Measurements from ENCODE around the gene ZNF366.

The ZNF366 gene

DNA sequence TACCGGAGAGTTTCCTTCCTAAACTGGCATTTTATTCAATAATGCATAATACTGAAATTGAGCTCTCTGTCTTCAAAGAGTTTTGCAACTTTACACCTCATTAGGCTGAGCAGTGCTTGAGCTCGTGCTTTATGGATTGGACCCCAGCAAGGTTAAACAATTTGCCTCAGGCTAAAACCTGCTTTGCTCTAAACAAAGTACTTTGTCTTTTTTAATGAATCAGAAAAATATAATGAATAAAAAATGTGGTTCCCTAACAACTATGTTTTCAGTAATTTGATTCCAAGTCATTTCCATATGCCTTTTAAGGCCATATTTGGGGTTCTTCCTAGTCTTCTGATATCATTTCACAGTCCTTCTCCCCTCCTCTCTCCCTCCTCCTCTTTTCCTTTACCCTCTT lies 20.0 kb downstream of the ZNF366 start:
- DNase-seq, result no peak

DNA sequence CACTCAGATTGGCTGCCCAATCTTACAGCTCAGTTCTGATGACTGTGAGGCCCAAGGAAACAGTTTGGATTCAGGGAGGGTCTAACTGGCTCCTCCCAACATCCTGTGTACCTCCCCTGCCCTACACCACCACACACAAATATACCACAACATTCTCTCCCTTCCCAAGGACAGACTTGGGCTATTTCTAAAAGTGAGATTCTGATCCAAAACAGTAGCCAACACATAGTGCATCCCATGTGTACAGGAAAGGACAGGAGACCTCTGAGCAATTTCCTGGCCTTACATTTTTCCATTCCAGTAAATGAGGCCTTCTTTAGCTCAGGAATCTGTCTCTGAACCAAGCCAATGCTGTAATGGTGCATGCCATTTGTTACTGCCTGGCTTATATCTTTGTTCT lies 20.8 kb downstream of the ZNF366 start:
- DNase-seq, result no peak

DNA sequence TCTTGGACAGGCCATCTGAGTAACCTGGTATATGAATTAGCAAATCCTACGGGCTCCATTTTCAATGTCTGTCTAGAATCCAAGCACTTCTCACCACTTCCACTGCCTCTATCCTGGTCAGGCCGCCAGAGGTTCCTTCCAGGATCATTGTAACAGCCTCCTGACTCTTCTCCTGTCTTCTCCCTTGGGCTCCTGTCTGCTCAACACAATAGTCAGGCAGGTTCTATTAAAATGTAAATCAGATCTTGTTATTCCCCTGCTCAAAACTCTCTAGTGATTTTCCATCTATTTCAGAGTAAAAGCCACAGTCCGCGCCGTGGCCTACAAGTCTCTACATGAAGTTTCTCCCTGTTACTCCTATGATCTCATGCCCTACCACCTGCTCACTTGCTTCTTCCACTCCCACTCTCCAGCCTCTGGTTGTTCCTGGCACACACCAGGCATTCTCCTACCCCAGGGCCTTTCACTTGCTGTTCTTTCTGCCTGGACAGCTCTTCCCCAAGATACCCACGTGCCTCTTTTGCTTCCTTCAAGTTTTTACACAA lies 21.7 kb downstream of the ZNF366 start:
- DNase-seq, result no peak

DNA sequence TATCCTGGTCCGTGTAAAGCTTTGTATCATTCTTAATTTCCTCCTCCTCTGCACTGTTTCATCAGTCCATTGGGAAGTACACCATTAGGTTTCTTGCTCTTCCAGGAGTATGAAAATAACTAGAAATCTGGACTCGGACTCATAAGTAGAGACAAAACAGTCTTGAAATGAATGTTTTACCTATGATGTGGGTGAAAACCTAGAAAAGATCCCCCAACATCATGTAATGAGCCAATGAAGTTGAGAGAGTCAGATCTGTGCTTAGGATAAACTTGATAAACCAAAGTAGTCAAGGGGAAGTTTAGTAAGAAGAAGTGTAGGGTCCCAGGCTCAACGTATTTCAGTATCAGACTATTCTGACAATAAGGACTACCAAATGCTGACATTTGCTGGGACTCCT lies 25.2 kb downstream of the ZNF366 start:
- DNase-seq, result no peak

DNA sequence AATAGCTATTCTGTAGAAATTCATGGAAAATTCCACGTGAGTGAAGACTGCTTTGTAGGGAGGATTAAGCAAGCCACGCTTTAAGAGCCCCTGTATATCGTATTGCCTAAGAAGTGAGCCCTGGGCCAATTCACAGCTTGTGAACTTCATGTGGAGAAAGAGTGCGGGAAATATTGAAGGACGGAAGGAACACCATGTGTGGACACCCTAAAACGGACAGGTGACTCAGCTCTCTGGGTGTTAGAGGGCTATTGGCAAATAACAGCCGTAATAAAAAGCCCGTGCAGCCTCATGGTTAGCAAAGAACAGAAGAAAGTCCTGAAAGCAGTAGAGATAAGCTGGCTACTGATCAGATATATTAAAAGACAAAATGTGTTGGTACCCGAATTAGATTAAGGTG lies 26.4 kb downstream of the ZNF366 start:
- DNase-seq, result no peak

DNA sequence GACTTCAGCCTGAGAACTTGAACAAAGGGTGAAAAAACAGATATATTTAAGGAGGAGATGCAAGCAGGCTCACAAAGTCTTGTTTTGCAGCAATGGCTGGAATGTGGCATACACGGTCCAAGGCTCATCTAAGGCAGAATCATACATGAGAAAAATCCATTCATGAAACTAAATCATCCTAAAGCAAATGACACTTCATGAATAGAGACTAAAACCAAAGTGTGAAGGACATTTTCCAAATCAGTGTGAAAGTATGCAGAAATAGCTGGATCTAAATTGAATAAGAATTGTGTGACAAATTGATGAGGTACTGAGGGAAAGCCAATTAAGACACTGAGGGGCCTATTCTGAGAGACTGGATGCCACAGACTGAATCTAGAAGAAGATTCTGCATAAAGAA lies 27.3 kb downstream of the ZNF366 start:
- DNase-seq, result no peak

DNA sequence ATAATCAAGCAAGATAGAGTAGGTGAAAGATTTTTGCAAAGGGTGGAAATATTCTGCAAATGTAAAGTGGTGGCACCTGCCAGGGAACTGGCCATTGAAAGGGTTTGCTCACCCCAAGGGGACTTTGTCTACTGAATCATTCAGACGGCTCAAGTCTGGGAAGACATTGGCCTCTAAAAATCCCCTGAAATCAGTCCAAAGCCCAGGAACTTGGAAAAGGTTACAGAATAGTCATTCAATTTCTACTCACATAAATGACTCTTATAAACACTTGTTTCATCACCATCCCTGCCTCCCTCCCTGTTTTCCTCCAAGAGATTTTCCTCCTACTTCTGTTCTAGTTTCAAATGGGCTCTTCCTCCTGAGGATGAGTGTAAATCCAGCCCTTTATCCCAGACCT lies 28.5 kb downstream of the ZNF366 start:
- no peak for DNase-seq

DNA sequence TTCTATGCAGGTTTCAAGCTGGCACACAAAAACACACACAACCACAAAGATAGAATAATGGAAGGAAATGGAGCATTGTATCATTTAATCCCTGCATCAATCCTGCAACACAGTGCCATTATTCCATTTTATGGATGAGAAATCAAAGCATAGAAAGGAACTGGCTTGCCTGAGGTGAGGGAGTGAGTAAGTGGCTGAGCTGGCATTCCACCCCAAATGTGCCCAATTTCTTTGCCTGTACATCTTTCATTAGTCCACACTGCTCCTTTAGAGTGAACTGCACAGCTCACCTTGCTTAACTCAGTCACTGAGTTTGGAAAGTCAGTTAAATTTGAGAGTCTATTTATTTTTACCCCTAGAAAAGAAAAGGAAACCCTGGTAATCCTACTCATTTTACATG lies 28.9 kb downstream of the ZNF366 start:
- no peak for DNase-seq

DNA sequence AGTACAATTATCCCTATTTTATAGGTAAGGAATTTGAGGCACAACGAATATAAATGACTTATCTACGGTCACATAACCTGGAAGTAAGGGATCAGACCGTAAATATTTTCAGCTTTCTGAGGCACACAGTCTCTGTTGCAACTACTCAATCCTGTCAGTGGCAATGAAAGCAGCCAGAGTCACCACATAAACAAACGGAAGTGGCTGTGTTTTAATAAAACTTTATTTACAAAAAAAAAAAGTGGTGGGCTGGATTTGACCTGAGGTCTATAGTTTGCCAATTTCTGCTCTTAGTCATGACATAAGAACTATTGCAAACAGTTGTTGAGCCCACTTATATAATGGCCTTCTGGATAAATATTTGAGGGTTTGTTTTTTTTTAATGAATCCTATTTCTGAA lies 29.6 kb downstream of the ZNF366 start:
- DNase-seq, result no peak

DNA sequence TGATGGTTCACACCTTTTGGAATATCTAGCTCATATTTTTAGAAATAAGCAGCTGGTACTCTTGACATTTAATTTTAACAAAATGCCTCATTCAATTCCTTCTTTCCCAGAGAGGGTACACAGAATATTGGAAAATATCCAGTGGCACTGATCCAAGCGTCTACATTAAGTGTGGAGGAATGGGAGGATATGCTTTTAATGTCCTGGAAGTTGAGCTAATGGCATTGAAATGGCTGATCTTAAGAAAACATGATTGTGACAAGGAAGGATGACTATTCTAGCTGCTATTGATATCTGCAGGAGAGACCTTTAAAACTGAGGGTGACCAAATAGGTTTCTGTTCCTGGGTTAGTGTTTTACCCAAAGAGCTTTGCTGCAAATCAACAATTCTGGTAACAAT lies 30.0 kb downstream of the ZNF366 start:
- no peak for DNase-seq

DNA sequence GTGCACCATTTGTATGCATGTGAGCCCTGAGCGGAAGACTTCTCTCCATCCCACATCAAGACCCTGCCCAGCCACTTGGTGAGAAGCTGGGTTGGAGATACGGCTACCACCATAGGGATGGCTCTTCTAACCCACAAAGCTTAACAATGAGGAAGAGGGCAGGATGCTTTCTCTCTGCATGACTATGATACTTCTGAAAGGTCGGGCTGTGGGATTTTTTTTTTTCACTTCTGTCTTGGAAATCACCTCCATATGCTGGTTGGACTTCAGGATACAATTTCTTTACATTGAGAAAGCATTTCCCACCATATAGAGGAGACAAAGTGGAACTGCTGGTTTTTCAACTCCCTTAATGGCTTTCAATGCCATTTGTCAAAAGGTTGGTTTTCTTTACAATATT lies 30.5 kb downstream of the ZNF366 start:
- DNase-seq, result no peak

DNA sequence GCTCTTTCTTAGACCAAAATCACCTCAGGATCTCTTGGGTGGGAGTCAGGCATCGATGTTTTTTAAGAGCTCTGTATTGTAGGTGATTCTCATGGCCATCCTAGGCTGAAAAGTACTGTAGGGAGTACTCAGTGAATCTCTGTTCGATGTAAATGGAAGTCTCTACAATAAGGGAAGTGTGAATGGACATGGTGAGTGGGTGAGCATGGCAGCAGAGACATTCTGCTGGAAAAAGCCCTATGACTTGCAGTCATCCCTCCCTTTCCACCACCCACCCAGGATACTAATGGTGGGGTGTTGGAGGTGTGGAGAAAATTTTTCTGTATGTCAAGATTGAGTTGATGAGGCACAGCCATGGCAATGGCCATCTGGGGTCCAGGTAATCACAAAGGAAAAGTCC lies 30.9 kb downstream of the ZNF366 start:
- no peak for DNase-seq

DNA sequence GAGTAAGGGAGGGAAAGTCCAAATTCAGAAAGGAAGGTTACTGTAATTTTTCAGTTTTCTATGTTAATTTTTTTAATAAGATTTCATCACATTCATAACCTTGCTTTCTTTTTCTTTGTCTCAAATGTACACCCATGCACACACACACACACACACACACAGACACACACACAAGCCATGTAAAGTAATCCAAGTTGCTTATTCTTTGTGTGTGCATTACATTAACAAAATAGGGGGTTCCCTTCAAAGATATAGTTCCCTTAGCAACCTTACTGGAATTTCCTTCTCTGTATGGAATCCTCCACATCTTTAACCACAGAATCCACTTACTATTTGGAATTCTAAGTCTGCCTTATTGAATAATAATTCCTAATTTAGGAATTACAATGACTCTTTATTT lies 32.7 kb downstream of the ZNF366 start:
- DNase-seq, result no peak

DNA sequence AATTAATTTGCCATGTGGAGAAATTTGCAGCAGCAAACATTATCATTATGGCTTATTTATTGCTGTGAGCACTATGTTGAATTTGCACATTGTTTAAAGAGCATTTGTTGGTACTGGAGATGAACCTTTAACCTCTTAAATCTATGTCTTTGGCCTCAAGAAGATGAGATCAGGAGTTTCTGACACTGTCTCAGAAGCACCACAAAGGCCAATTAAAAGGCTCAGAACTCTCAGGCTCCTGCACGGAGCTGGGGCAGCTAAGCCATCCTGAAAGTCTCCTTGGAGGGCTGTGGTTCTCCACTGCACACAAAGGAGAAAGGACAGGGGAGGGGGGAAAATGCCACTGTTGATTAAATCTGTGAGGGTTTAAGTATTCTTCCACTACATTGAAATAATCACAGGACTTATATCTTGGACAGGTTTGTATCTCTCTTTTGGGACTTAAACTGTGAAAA lies 33.1 kb downstream of the ZNF366 start:
- DNase-seq, result no peak

DNA sequence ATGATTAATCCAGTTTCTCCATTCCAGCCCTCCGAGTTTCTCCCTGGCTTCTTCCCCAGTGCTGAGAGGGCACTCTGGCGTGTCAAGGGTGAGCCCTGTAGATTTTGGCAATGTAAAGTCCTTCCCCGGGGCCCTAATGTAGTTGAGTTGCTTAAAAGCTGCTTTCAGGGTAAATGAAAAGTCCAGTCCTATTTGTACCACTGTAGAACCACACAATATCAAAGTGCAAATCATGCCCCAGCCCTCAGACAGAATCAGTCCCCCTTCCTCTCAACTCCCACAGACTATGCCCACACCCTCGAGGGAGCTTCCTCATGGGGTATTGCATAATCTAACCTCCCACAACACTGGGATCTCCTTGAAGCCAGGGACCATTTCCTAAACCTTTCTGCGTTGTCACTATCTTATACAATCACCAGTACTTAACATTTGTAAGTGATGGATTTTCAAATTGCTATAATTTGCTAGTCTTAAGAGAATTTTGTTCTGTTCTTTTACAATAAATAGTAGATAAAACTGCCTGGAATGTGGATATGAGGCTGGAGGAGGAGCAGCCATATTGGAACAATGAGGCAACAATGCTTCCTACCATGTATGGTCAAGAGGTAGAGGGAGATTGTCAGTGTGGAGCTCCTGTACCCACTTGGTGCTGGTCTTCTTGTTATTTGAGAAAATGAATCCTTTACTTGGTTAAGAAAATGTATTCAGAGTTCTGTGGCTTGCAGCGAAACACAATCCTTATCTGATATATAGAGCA lies 34.4 kb downstream of the ZNF366 start:
- no peak for DNase-seq

DNA sequence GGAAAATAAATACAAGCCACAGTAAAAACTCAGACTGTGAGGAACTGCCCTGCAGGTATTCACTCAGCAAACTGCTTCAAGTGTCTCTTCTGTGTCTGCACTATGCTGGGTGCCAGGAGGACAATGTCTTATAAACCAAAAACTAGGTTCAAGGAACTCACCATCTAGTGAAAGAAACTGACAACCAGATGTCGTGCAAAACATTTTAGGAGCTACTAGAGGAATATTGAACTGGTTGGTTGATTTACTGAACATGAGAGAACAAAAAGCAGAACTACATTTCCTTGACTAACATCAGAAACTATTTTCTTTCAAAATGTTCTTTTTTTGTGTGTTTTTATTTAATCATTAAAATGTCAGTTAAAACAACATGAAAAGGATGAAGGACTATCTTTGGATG lies 35.2 kb downstream of the ZNF366 start:
- no peak for DNase-seq

DNA sequence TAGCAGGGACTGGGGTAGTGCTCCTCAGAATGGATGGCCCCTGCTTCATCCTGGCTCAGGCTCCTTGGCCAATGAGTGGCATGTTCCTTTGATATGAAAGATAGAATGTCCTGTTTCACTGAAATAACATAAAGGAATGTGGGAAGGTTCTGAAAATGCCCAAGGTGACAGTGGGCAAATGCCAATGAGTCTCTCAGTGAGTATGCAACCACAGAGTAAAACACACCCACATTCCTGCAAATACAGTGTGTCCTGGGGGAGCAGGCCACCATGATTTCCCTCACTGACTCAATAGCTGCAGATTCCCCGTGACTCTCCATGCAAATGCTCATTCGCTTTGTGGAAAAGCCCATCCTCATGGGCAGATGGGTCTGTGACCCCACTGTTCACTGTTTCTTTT lies 36.4 kb downstream of the ZNF366 start:
- no peak for DNase-seq

DNA sequence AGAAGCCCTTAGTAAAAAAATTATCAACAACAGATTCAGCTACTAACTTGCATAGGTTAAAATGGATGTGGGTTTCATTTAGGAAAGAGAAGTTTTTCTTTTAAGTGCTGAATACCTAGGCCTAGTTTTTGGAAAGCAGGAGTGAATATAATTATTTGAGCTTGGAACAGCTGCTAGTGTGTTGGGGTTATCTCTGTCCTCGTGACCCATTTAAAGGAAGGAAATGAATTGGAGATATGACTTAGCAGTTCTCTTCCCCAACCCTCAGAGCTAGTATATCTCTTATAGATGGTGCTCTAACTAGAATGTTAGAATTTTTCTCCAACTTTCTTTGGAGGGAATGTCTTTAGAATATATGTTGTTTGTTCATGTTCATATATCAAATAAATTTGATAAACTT lies 38.6 kb downstream of the ZNF366 start:
- peak; percentile 33 for DNase-seq

DNA sequence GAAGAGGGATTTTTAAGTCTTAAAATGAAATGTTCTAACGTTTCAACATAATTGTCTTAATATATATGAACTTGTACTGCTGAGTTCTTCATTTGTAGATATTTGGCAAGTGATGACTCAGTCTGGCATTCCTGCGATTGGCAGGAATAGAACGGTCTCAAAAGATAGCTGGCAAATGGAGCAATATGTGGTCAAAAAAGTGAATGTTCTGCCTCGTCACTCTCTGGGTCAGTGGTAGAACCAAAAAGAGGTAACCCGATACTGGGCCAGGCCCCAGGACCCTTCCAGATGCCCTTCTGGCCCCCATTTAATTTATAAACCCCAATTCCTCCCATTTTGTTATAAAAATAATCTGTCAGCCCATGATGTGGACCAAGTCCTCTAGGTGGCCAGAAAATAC lies 39.2 kb downstream of the ZNF366 start:
- DNase-seq, result no peak

DNA sequence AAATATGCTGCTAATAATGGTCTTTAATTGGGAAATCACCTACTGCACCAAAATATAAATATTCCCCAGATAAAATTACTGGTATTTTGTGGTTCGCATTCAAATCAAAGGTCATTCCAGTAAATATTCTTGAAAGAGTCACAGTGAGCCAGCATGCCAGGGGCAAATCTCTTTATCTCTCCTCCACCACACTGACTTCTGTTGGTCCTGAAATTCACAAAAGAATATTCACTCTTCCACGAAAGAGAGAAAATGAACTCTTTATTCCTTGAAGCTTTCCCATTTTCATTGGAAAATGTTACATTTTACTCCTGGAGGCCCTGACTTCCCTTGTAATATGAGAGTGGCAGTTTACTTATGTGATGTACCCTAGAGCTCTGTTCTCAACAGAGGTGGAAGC lies 39.7 kb downstream of the ZNF366 start:
- no peak for DNase-seq

DNA sequence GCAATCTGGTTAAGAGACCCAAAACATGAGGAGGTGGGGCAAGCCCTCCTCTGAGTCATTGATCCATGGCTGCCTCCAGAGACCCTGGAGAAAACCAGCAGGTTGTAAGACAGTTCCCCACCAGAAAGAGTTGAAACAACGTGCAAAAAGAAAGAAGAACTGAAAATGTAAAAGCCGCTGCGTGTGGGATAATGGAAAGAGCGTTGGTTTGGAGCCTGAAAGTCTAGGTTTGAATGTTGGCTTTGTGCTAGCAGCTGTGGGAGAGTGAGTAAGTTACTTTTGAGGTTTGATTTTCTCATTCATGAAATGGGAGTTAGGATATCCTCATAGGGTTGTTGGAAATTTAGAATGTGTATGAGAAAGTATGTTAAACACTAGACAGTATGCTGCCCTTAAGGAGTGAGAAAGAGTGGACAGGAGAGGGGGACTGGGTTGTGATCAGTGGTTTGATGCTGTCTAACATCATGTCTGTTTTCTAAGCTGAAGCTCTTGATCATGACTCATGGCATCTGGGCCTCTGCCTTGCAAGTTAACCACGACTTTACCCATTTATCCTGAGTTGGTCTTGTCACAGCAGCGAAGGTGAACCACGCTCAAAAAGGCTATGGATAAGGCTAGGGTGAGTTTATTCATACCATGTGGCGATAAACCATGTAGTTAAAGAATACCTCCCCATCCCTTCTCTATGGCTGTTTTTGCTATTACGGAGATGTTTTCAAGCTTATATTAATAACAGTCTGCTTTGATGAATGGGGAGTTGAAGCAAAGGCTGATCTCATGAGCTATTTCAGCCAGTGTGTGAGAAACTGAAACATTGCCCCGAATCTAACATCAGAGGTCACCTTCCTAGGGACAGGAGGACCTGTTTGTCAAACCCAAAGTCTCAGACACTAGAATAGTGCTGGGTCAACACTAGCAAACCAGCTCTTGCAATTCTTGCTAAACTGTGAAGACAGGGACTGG lies 41.3 kb downstream of the ZNF366 start:
- no peak for DNase-seq

DNA sequence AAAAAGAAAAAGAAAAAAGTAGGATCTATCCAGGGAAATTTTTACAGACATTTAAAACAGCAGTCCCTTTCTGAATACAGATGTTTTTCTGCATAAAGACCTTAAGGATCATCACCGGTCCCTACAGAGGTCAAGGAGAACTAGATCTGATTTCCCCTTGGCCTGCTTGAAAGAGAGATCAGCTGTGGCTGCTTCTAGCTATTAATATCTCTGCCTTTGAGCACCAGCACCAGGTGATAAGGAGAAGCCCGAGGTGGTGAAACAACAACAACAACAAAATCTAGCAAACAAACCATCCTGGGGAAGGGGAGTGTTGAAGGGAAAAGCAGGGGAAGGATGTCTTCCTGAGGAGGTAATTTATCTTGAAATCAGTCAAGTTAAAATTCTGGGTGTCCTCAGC lies 42.1 kb downstream of the ZNF366 start:
- no peak for DNase-seq

DNA sequence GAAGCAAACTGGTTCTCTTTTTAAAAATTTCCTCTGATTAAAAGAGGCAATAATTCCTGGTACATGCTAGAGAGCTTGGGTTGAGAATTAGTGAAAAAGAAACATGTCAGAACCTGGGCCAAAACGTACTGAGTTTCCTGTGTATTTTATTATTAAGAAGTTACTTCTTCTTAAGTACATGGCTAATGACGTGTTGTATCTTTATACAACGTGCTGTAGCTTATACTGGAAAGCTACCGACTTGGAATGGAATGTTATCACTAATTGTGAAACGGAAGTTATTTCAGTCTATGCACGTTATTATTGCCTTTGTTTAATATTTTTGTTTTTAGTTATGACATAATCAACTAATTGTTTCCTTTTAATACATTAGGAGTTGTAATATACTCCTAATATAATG lies 43.1 kb downstream of the ZNF366 start:
- no peak for DNase-seq

DNA sequence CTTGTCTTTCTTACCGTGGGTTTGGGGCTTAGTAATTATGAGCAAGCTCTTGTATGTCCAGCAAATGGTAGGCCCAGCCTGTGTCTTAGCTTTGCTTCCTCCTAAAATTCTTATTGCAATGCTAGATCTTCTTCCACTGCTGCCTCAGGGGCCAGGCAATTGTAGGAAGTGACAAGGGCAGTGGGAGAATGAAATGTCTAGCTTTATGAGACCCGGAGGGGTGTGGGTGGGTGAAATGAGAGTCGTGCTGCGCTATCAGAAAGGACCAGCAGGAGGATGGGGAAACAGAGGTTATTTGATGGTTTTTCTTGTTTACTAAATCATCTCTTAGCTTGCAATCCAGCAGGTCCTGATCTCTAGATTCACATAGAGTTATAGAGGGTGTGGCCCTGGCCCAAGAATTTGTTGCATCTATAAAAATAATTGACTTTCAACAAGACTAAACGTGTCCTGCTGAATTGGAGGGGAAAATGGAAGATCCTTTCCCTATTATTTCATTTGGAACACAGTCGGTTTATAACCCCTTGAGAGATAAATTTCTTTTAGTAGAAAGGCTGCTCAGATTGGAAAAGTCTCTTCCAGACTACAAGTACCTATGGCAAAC lies 43.7 kb downstream of the ZNF366 start:
- no peak for DNase-seq
